Stimulated activated CD4-positive, alpha-beta T cell treated with anti-CD3 and anti-CD28 coated beads, Interleukin-4, amount 100 ng/mL, for 48 hours (primary cell): ENCODE measurements around the gene ABL2.
"Not testable (repeated sequence)": the region's sequence is repeated elsewhere in the genome, so short reads cannot be mapped to it uniquely, and the experiment has no call there.

Experiments
- DNase-seq, 2 donors: peaks; one replicate each; pipeline ENCODE4 v3.0.0-alpha.2; 2020; ENCODE audit warnings: low read depth in 2 of 2

ABL2 gene

GRCh38 chr1:179217943-179218507 is 11.5 kb downstream of the ABL2 start:
- DNase-seq = no peak

- not testable (repeated sequence) for DNase-seq
These were observed 16.2 kb downstream of the ABL2 start for GRCh38 chr1:179213317-179213716.

DNA sequence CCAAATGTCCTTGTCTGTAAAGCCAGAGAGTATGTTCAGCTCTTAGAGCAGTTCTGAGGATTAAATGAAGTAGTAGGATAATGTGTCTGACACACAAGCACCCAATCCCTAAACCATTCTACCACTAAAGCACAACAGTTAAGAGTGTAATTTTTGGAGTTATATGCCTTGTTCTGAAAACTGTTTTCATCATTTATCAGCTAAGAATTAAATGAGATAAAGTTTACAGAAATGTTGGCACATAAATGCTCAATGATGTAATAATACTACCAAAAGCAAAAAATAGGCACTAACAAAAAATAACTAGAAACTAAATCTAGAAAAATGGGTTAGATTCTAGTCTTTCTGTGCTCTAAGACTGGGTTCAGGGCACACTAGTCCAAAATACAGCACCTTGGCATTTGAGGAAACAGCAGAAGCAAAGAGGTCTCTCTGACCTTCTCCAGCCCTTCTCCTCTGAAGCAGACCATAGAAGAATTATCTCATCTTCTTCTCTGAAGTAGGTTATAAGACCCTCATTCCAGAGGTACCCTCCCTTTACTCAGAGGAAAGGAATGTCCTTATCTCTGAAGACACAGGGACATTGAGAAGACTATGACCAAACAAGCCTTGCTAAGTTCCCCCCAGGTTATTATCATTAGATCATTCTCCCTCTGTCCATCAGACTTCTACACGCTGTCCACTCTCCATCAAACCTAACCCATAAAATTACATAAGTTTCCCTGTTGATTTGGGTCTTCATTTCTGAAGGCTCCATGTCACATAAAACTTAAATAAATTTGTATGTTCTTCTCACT is 20.6 kb downstream of the ABL2 start:
- no peak for DNase-seq

- no peak for DNase-seq
These were observed 22.7 kb downstream of the ABL2 start for GRCh38 chr1:179206812-179207211.

DNA sequence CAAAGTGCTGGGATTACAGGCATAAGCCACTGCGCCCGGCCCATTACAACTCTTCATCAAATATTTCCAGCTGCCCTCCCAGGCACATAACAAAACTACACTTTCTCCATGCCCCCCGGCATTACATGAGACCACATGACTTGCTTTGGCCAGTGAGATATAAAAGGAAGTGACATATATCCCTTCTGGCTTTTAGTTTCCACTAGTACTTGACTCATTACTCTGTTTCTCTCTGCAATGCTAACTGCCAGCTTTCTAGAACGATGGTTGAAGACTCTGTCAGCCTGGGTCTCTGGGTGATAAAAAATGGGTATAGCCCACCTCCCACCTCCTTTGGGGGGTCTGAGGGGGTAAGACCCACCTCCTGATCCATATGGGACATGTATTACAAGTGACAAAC is 24.2 kb downstream of the ABL2 start:
- DNase-seq = no peak

GRCh38 chr1:179202161-179202560 is 27.3 kb downstream of the ABL2 start:
- DNase-seq = no peak

DNA sequence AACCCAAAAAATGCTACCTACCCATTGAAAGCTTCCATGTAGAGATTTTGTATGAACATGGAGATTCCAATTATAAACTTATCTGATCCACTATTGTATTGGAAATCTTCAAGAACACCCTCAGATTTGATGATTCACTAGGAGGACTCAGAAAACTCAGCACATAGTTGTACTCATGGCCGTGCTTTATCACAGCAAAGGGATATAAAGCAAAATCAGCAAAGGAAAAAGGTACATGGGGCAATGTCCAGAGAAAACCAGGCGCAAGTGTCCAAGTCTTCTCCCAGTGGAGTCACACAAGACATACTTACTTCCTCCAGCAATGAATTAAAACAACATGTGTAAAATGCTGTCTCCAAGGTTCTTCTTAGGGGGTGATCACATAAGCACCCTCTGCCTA is 28.9 kb downstream of the ABL2 start:
- no peak for DNase-seq

- no peak for DNase-seq
These were observed 31.7 kb downstream of the ABL2 start for GRCh38 chr1:179197690-179198297.

GRCh38 chr1:179195857-179196256 is 33.6 kb downstream of the ABL2 start:
- DNase-seq = not testable (repeated sequence)

DNA sequence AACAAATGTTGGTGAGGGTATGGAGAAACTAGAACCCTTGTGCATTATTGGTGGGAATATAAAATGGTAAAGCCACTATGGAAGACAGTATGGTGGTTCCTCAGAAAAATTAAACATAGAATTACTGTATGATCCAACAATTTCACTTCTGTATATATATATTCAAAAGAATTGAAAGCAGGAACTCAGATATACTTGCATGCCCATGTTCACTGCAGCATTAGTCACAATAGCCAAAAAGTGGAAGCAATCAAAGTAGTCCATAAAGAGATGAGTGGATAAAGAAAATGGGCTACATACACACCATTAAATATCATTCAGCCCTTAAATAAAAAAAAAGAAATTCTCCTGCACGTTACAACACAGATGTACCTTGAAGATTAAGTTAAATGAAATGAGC is 34.1 kb downstream of the ABL2 start:
- no peak for DNase-seq

DNA sequence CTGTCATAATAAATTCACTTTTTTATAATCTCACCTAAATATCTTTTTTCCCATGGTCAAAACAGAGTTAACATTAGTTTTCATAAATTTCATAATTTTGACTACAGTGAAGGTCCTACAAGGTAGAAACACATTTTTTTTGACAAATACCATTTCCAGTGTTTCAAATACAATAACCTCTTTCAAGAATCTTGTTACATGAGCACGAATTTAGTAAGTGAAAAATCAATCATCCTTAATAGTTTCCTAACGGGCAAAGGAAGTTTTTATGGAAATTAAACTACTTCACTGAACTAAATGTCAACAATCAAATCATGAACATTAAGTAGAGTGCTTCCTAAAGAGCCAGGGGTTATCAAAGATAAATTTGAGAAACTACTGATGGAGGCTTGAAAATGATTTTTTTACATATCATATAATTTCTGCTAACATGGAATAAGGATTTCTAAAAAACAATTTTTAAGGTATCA is 35.4 kb downstream of the ABL2 start:
- DNase-seq = no peak

- DNase-seq = no peak
These were observed 38.6 kb downstream of the ABL2 start for GRCh38 chr1:179190861-179191260.

- no peak for DNase-seq
These were observed 41.6 kb downstream of the ABL2 start for GRCh38 chr1:179187735-179188471.

GRCh38 chr1:179187043-179187442 is 42.4 kb downstream of the ABL2 start:
- no peak for DNase-seq

DNA sequence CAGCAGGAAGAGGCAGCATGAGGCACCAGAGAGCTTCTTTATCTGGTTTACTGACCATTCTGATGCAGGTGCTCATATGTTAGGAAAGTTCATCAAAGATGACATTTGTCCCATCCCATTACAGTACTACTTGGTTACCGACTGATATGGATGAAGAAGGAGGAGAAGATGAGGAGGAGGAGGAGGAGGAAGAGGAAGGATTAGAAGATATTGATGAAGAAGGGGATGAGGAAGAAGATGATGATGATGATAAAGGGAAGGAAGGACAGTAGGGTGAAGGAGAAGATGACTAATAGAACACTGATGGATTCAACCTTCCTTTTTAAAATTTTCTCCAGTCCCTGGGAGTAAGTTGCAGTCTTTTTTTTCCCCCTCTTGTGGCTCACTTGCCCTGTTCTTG is 45.1 kb downstream of the ABL2 start:
- DNase-seq = no peak

DNA sequence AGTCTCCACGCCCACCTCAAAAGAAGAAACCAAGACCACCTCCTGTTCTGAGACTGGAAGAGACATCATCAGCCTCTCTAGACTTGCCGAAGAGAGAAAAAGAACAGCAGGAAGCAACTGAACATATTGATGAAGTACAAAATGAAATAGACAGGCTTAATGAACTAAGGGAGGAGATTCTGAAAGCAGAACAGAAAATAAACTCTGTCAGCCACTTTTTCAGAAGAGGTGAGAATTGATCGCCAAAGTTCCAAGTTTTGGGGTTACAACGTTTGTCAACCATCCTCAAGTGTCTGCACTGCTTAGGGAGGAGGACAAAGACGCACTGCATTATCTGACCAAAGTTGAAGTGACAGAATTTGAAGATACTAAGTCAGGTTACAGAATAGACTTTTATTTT is 45.6 kb downstream of the ABL2 start:
- DNase-seq = no peak

GRCh38 chr1:179178950-179179349 is 50.5 kb downstream of the ABL2 start:
- no peak for DNase-seq

DNA sequence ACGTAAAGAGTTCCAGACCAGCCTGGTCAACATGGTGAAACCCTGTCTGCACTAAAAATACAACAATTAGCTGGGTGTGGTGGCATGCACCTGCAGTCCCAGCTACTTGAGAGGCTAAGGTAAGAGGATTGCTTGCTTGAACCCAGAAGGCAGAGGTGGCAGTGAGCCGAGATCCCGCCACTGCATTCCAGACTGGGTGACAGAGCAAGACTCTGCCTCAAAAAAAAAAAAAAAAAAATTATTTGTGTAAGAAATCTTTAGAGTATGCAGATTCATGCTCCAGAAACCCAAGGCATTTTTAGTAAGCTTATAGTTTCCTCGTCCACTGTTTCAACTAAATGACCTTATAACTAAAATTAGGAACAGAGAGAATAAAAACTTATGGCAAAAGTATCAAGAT is 51.3 kb downstream of the ABL2 start:
- DNase-seq = no peak

DNA sequence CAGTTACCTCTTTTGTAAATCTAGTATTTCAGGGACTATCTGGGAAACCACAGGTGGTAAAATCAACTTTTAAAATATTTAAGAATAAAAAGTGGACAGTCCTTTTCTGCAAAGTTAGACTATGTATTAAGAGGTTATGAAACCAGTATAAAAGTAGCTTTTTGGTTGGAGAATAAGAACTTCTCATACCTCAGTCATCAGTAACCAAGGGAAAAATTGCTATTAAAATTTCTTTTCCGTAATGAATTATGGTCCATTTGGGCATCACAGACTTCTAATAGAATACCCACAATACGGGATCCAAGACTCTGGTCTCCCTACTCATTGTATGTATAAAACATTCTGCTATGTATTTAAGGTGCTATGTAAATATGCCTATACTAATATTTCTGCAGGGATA is 51.9 kb downstream of the ABL2 start:
- no peak for DNase-seq

DNA sequence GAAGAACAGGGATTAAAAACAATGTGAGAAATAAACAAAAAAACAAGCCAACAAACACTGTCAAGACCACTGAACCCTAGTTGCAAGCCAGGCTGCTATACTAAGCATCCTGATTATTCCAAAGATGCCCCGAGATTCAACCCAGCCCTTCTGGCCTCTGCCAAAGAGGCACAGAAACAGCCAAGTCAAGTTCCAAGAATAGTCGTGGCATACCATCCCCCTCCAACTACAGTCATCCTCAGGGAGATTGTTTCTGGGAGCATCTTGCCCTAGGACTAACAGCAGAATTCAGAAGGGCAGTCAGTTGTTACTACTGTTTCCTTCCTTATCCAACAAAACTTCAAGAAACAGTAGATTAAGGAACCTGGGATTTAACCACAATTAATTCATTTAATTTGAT is 52.3 kb downstream of the ABL2 start:
- no peak for DNase-seq

GRCh38 chr1:179175011-179175841 is 54.3 kb downstream of the ABL2 start:
- no peak for DNase-seq

DNA sequence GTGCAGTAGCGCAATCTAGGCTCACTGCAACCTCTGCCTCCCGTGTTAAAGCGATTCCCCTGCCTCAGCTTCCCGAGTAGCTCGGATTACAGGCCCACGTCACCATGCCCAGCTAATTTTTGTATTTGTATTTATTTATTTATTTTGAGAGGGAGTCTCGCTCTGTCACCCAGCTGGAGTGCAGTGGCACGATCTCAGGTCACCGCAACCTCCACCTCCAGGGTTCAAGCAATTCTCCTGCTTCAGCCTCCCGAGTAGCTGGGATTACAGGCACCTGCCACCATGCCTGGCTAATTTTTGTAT is 59.1 kb downstream of the ABL2 start:
- DNase-seq = not testable (repeated sequence)
